ENCODE data around the gene TRIOBP.

DNA sequence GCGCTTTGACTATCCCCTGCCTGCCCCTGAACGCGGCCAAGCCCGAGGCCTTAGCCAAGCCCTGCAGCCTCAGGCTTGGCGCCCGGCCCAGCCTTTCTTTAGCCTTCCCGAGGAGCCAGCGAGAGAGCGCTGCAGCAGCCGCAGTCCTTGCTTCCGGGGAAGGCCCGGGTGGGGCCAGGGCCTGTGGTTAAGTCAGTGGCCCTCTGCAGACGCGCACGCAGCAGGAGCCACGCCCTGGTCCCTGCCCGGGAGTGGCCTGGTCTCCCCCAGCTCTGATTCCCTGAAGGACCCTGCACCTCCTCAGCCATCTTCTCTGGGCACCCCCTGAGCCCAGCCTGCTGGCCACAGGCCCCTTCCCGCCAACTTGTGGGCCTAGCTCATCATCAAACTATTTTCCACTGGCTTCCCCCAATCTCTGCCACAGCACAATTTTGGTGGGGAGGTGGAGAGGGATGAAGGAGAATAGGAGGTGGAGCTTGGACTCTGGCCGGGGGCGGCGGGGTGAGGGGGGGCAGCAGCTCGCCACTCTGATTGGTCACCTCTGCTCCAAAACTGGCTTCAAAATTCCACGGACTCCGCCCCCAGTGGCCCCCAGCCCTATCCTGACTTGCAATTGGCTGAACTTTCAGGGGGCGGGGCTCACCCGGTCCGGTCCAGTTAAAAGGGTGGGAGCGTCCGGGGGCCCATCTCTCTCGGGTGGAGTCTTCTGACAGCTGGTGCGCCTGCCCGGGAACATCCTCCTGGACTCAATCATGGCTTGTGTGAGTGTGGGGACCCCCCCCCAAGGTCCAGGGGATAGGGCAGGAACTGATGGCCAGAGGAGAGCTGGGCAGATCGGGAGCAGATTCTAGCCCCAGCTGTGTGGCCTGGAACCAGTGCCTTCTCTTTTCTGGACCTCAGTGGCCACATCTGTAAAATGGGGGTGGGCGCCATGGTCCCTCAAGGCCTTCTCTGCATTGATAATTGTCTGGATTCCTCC is 21.6 kb upstream of the TRIOBP start, which contains the start of gene LGALS1:
- TF ChIP-seq EZH2 (IDR thresholded peaks at IDR 0.05) (no peak), POLR2AphosphoS5 (IDR thresholded peaks at IDR 0.05; ENCODE audit: borderline replicate concordance, low read depth, low read length) (no peak), FOXP2 (optimal IDR thresholded peaks at IDR 0.05; ENCODE audit: control extremely low read depth, extremely low read length, insufficient read depth) (no peak)

Data from SK-N-MC (cell line).